Gastrocnemius medialis (tissue), 4 donors: ENCODE measurements around the gene HPGD. TPM values are rescaled to one million over a fixed set of nuclear protein-coding genes. Genes with fewer than 3 reads are reported as not detected.

Source experiments
- ATAC-seq, 2 donors: fragments of 150-250 bp; one replicate each; pipeline ENCODE4 v1.9.1; 2016
- DNase-seq, 2 donors: peaks; one replicate each; pipeline ENCODE4 v3.0.0-alpha.2; 2019
- H3K27ac ChIP-seq, 4 donors: fragments of 200-600 bp; sonication (generic); 1 replicate in 1 of 4; 2 replicates in 3 of 4; pipeline ENCODE4 v1.5.1; 2016 to 2018; ENCODE audit warnings: mild to moderate bottlenecking in 2 of 4, moderate library complexity in 1 of 4
- H3K27me3 ChIP-seq, 3 donors: fragments of 200-600 bp; sonication (generic) in 2 of 3; 1 replicate in 1 of 3; 2 replicates in 2 of 3; pipeline versions ENCODE4 v1.5.1 to v1.6.0; 2016 to 2019; ENCODE audit warnings: mild to moderate bottlenecking in 1 of 3, moderate library complexity in 1 of 3
- H3K36me3 ChIP-seq, 2 donors: fragments of 200-600 bp; sonication (generic) in 1 of 2; one replicate each; pipeline ENCODE4 v1.5.1; 2017 to 2018
- H3K4me1 ChIP-seq, 2 donors: fragments of 200-600 bp; sonication (generic) in 1 of 2; one replicate each; pipeline ENCODE4 v1.5.1; 2016 to 2017; ENCODE audit warnings: mild to moderate bottlenecking in 2 of 2
- H3K4me3 ChIP-seq, 4 donors: fragments of 200-600 bp; sonication (generic) in 3 of 4; 1 replicate in 1 of 4; 2 replicates in 3 of 4; pipeline ENCODE4 v1.5.1; 2016 to 2019; ENCODE audit warnings: mild to moderate bottlenecking in 2 of 4
- H3K9me3 ChIP-seq, 3 donors: fragments of 200-600 bp; sonication (generic) in 2 of 3; 1 replicate in 1 of 3; 2 replicates in 2 of 3; pipeline ENCODE4 v1.5.1; 2016 to 2019
- POLR2A ChIP-seq, 2 donors: fragments of 450-650 bp; IDR thresholded peaks; one replicate each; pipeline ENCODE4 v1.6.1; 2017; ENCODE audit warnings: antibody characterized with exemption in 2 of 2, mild to moderate bottlenecking in 2 of 2, moderate library complexity in 2 of 2
- in situ Hi-C, 4 donors: fragments of 200-750 bp; cut with MboI; loops; one replicate each; pipeline versions ENCODE4 v1.15.0 to v1.8.0; 2017; ENCODE audit warnings: low sequenced_read_pairs in 4 of 4
- intact Hi-C: fragments of 100-400 bp; cut with DNase I; formaldehyde crosslinking; loops from one replicate; pipeline ENCODE4 v1.15.1; 2023; ENCODE audit warnings: low total_unique reads
- total RNA-seq, 4 donors: library from RNA; depleted of rRNA; stranded (reverse); fragments of >200 nt; gene quantifications; one replicate each; pipeline versions ENCODE4 v1.1.0 to v1.2.3, GENCODE V29; 2016
- TF ChIP-seq, protein P1 (sequence below), 5 experiments: fragments of 450-650 bp in 3 of 5; fragments of 200-600 bp in 2 of 5; sonication (generic) in 2 of 5; IDR thresholded peaks in 4 of 5; conservative IDR thresholded peaks in 1 of 5; 1 replicate in 4 of 5; 2 replicates in 1 of 5; pipeline ENCODE4 v1.5.1; 2016 to 2019; ENCODE audit warnings: antibody characterized with exemption in 5 of 5, mild to moderate bottlenecking in 3 of 5, moderate library complexity in 3 of 5

HPGD gene
- total RNA-seq, 4 donors from 2014 or later: 1.2 to 12.9 (median 3.8) TPM

DNA sequence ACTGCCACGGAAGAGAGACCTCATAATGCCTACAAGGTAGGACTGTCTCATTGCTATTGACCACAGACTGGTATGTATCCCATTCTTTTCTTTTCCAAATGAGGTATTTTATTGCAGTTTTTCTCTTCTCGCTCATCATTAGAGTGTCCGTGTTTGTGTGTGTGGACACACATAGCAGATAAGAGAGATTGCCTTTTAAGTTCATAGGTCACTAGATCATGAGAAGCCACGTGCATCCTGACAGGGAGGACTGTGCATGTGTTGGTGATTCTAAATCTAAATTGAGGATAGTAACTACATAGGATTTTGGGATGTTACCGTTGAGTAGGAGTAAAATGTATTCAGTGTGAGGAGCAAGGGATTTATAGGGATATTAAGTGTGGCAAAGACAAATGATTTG is 37.3 kb downstream of the HPGD start:
- intact Hi-C loops (no loop called here), in situ Hi-C loops (no loop called here)
- no peak for DNase-seq
- TF ChIP-seq POLR2A (IDR thresholded peaks at IDR 0.05): no peak
- TF ChIP-seq, protein P1, sequence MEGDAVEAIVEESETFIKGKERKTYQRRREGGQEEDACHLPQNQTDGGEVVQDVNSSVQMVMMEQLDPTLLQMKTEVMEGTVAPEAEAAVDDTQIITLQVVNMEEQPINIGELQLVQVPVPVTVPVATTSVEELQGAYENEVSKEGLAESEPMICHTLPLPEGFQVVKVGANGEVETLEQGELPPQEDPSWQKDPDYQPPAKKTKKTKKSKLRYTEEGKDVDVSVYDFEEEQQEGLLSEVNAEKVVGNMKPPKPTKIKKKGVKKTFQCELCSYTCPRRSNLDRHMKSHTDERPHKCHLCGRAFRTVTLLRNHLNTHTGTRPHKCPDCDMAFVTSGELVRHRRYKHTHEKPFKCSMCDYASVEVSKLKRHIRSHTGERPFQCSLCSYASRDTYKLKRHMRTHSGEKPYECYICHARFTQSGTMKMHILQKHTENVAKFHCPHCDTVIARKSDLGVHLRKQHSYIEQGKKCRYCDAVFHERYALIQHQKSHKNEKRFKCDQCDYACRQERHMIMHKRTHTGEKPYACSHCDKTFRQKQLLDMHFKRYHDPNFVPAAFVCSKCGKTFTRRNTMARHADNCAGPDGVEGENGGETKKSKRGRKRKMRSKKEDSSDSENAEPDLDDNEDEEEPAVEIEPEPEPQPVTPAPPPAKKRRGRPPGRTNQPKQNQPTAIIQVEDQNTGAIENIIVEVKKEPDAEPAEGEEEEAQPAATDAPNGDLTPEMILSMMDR (IDR thresholded peaks at IDR 0.05 in 4 of 5, conservative IDR thresholded peaks at IDR 0.05 in 1 of 5): no peak
- Histone ChIP-seq H3K27ac (no peak overlapping the region), H3K36me3 (no peaks in the 10 kb centered on the region), H3K9me3 (no peaks in the 10 kb centered on the region), H3K27me3 (no peaks in the 10 kb centered on the region), H3K4me3 (no peak overlapping the region), H3K4me1 (no peaks in the 10 kb centered on the region)
- no peak for ATAC-seq

DNA sequence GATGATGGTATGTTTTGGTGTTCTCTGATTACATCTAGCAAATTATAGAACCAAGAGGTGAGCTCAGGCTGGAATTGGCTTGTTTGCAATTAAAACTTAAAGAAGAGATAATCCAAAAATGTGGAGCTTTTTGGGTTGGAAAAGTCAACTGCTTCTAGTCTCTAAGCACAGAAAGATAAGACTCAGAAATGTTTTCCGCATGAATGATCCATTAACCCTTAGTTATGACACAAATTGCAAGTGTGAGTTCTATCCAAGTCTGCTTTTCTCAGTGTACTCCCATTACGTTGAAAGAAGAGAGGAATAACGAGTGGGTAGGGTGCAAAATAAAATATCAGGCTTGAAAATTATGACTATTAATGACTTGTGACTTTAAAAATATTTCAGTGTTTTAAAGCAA is 38.5 kb downstream of the HPGD start:
- H3K4me3 ChIP-seq: no peak overlapping the region
- H3K36me3 ChIP-seq: no peaks in the 10 kb centered on the region
- ATAC-seq (no peak), DNase-seq (no peak)
- H3K27ac ChIP-seq: no peak overlapping the region
- H3K4me1 ChIP-seq: no peaks in the 10 kb centered on the region
- intact Hi-C loops (no loop called here), in situ Hi-C loops (no loop called here)
- no peak for TF ChIP-seq POLR2A (IDR thresholded peaks at IDR 0.05)
- TF ChIP-seq, protein P1 (IDR thresholded peaks at IDR 0.05 in 4 of 5, conservative IDR thresholded peaks at IDR 0.05 in 1 of 5): no peak
- no peaks in the 10 kb centered on the region for H3K9me3 ChIP-seq
- H3K27me3 ChIP-seq: no peaks in the 10 kb centered on the region

DNA sequence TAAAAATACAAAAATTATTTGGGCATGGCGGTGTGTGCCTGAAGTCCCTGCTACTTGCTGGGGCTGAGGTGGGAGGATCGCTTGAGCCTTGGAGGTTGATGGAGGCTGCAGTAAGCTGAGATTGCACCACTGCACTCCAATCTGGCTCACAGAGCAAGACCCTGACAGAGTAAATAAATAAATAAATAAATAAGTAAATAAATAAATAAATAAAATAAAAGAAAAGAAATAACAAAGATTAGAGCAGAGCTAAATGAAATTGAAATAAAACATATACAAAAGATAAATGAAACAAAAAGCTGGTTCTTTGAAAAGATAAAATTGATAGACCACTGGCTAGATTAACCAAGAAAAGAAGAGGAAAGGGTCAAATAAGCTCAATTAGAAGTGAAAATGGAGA is 43.1 kb downstream of the HPGD start:
- intact Hi-C loops: no loop called here
- in situ Hi-C loops: no loop called here
- H3K36me3 ChIP-seq: no peaks in the 10 kb centered on the region
- H3K4me1 ChIP-seq: no peaks in the 10 kb centered on the region
- no peak overlapping the region for H3K4me3 ChIP-seq
- H3K27ac ChIP-seq: no peak overlapping the region
- TF ChIP-seq, protein P1 (IDR thresholded peaks at IDR 0.05 in 4 of 5, conservative IDR thresholded peaks at IDR 0.05 in 1 of 5): no peak
- no peak for ATAC-seq
- no peaks in the 10 kb centered on the region for H3K27me3 ChIP-seq
- no peaks in the 10 kb centered on the region for H3K9me3 ChIP-seq
- no peak for DNase-seq

DNA sequence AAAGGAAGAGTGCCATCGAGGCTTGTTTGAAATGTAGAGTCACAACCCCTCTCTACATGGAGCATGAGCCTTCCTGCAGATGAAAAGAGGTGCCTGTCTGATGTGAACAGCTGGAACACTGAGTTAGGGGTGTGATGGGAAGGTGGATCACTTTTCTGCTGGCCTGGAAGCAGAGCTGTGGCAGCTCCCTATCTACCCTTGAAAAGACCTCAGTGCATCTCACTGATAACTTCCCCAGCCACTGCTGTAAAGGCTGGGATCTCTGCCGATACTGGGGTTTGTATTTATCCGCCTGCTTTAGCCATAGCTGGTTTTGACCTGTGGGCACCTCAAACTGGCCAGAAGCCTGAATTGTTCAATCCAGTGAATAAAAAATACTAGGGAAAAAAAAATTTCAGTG is 46.8 kb downstream of the HPGD start:
- ATAC-seq: no peak
- TF ChIP-seq POLR2A (IDR thresholded peaks at IDR 0.05): no peak
- TF ChIP-seq, protein P1 (IDR thresholded peaks at IDR 0.05 in 4 of 5, conservative IDR thresholded peaks at IDR 0.05 in 1 of 5): no peak
- H3K36me3 ChIP-seq: no peaks in the 10 kb centered on the region
- in situ Hi-C loops: no loop called here
- H3K9me3 ChIP-seq: no peaks in the 10 kb centered on the region
- no peak overlapping the region for H3K27ac ChIP-seq
- no peak overlapping the region for H3K4me3 ChIP-seq
- intact Hi-C loops: no loop called here
- no peak for DNase-seq
- no peaks in the 10 kb centered on the region for H3K4me1 ChIP-seq
- H3K27me3 ChIP-seq: no peaks in the 10 kb centered on the region

DNA sequence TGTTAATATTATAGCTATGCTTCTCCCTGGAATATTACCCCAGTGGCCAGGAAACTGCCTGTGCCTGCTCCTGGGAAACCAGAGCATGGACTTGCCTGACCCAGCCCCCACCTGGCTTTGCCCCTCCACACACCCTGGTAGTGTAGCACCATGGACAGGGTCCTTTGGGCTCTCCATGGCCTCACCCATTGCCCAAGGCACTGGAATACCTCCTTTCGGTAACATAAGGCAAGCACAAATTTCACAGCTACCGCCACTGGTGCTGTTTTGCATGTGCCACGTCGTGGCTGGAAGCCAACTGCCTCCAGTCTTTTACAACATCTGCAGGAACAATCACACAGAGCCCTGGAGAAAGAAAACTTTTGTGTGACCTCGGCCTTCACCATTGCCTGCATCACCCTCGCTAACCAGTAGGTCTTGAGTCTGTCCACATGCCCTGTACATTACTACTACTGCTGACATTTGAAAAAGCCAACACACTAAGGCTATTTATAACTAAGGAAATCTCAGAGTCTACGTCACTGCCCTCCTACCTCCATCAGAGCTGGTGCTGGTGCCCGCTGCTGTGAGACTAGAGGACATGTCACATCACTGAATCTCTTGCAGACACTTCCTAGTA is 47.7 kb downstream of the HPGD start:
- Histone ChIP-seq H3K27me3 (no peaks in the 10 kb centered on the region), H3K4me3 (no peak overlapping the region), H3K36me3 (no peaks in the 10 kb centered on the region), H3K4me1 (no peaks in the 10 kb centered on the region), H3K27ac (no peak overlapping the region), H3K9me3 (no peaks in the 10 kb centered on the region)
- DNase-seq (no peak), ATAC-seq (no peak)
- intact Hi-C loops: no loop called here
- TF ChIP-seq POLR2A (IDR thresholded peaks at IDR 0.05): no peak
- TF ChIP-seq, protein P1 (IDR thresholded peaks at IDR 0.05 in 4 of 5, conservative IDR thresholded peaks at IDR 0.05 in 1 of 5): no peak
- in situ Hi-C loops: no loop called here
